ENCODE data around the gene LAYN.

LAYN gene

DNA sequence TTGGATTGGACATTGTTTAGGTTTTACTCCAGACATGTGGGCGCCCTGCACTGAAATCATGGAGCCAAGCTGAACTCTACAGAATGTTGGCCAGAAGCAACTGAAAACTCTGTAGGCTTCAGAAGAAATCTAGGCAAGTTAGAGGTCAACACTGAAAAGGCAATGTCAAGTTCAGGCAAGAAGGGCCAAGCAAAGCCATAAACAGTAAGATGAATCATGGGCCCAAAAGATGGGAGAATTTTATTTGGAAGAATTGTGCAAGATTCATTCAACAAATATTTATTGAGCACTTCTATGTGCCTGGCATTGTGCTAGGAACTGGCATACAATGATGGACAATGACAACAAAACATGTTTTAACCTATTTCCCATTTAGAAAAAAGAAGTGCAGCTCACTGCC, 15.1 kb upstream of the LAYN start:
- Histone ChIP-seq H3K18ac (ENCODE audit: low read length) (no peak overlapping the region), H3K4me2 (ENCODE audit: low read length) (no peak overlapping the region), H2BK120ac (ENCODE audit: low read depth, low read length) (no peak overlapping the region), H4K8ac (ENCODE audit: low read depth, low read length) (no peak overlapping the region), H3K36me3 (ENCODE audit: control insufficient read depth, insufficient read depth, low read length) (no peaks in the 10 kb centered on the region), H3K27ac (ENCODE audit: low read depth, low read length) (no peak overlapping the region), H3K79me2 (ENCODE audit: control insufficient read depth, insufficient read depth, low read length) (no peaks in the 10 kb centered on the region), H2BK15ac (replicated peaks; ENCODE audit: low read depth) (no peak overlapping the region), H3K23ac (ENCODE audit: low read length) (no peak overlapping the region), H3K4me1 (ENCODE audit: control insufficient read depth, low read depth, low read length) (no peaks in the 10 kb centered on the region), H3K79me1 (ENCODE audit: low read length) (no peaks in the 10 kb centered on the region), H4K5ac (ENCODE audit: low read length) (no peak overlapping the region), H3K27me3 (ENCODE audit: insufficient read depth, low read length, poor library complexity) (no peaks in the 10 kb centered on the region), H2AK5ac (ENCODE audit: low read length) (no peak overlapping the region), H3K9ac (ENCODE audit: low read length) (no peak overlapping the region), H2BK5ac (ENCODE audit: low read length) (no peak overlapping the region), H3K4me3 (ENCODE audit: low read length) (no peak overlapping the region), H3K56ac (ENCODE audit: low read length) (no peak overlapping the region), H3K4ac (ENCODE audit: low read depth, low read length) (no peak overlapping the region)
- WGBS (ENCODE audit: extremely low coverage, insufficient coverage, low lambda C conversion rate): no CpG with 5 or more reads among the region's 1 CpG
- no peak for DNase-seq

DNA sequence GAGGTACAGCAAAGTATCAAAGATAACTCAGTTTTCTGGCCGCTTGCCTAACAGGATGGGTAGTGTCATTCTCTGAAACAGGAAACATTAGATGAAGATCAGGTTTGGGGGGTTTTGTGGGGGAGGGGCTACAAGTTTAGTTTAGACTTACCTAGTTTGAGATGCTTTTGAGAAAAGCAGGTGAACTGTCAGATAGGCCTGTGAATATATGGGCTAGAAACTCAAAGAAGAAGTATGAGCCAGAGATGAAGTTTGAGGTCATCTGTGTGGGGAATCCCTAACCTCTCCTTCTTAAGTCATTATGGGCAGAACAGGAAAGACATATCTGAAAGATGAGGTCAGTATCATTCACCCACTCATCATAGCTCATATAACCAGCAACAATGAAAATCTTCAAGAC, 14.0 kb upstream of the LAYN start:
- Histone ChIP-seq H2AK5ac (ENCODE audit: low read length) (no peak overlapping the region), H3K79me2 (ENCODE audit: control insufficient read depth, insufficient read depth, low read length) (no peaks in the 10 kb centered on the region)

DNA sequence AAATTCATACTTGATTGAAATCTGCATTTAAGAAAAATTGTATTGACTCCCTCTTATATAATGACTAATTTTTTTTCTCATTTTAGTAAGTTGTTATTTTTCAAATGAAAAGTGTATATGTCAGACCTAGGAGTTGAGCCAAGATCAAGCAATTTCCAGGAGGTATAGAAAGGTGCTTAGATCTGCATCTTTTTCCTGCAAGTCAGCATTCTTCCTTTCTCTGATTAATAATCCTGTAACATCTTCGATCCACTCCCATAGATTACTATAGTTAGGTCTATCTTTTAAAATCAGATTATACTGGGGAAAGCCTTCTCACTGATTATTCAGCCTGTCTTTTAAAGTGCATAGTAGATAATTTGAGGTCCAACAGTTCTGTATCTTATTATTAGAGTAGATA, 13.2 kb upstream of the LAYN start:
- H3K18ac ChIP-seq (ENCODE audit: low read length): no peak overlapping the region
- no CpG with 5 or more reads among the region's 1 CpG for WGBS (ENCODE audit: extremely low coverage, insufficient coverage, low lambda C conversion rate)
- no peak overlapping the region for H3K23ac ChIP-seq (ENCODE audit: low read length)

More for the DNA sequence above, 14.0 kb upstream of the LAYN start:
- H3K9ac ChIP-seq (ENCODE audit: low read length): no peak overlapping the region
- H2BK15ac ChIP-seq (replicated peaks; ENCODE audit: low read depth): no peak overlapping the region
- H3K79me1 ChIP-seq (ENCODE audit: low read length): no peaks in the 10 kb centered on the region
- no peak overlapping the region for H3K4me3 ChIP-seq (ENCODE audit: low read length)
- H3K36me3 ChIP-seq (ENCODE audit: control insufficient read depth, insufficient read depth, low read length): no peaks in the 10 kb centered on the region
- WGBS (ENCODE audit: extremely low coverage, insufficient coverage, low lambda C conversion rate): no CpG with 5 or more reads among the region's 1 CpG
- no peak overlapping the region for H4K8ac ChIP-seq (ENCODE audit: low read depth, low read length)
- H3K27ac ChIP-seq (ENCODE audit: low read depth, low read length): no peak overlapping the region
- H3K23ac ChIP-seq (ENCODE audit: low read length): no peak overlapping the region
- H4K5ac ChIP-seq (ENCODE audit: low read length): no peak overlapping the region
- no peak overlapping the region for H2BK5ac ChIP-seq (ENCODE audit: low read length)
- H3K27me3 ChIP-seq (ENCODE audit: insufficient read depth, low read length, poor library complexity): no peaks in the 10 kb centered on the region
- no peak overlapping the region for H2BK120ac ChIP-seq (ENCODE audit: low read depth, low read length)
- H3K4me1 ChIP-seq (ENCODE audit: control insufficient read depth, low read depth, low read length): no peaks in the 10 kb centered on the region
- DNase-seq: peak; percentile 45
- no peak overlapping the region for H3K56ac ChIP-seq (ENCODE audit: low read length)
- no peak overlapping the region for H3K4me2 ChIP-seq (ENCODE audit: low read length)
- H3K18ac ChIP-seq (ENCODE audit: low read length): no peak overlapping the region
- H3K4ac ChIP-seq (ENCODE audit: low read depth, low read length): no peak overlapping the region

DNA sequence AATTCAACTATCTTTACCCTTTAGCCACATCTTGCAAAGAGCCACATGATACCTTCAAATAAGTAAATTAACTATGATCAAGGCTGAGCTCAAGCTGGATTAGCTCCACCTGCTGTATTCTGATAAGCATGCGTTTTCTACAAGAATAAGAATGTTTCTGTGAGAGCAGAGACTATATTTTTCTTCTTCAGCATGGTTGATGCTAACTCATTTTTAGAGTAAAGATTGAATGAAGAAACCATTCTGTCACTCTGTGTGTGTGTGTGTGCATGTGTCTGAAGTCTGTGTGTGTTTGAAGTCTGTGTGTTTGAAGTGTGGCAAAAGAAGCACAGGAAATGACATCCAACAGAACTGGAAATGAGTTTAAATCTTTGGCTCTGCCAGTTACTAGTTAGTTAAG, 12.0 kb upstream of the LAYN start:
- Histone ChIP-seq H3K27ac (ENCODE audit: low read depth, low read length) (no peak overlapping the region), H3K9ac (ENCODE audit: low read length) (no peak overlapping the region), H2BK120ac (ENCODE audit: low read depth, low read length) (no peak overlapping the region), H3K4me2 (ENCODE audit: low read length) (no peak overlapping the region), H2BK5ac (ENCODE audit: low read length) (no peak overlapping the region), H2AK5ac (ENCODE audit: low read length) (no peak overlapping the region), H3K36me3 (ENCODE audit: control insufficient read depth, insufficient read depth, low read length) (no peaks in the 10 kb centered on the region), H3K4me1 (ENCODE audit: control insufficient read depth, low read depth, low read length) (no peaks in the 10 kb centered on the region), H3K18ac (ENCODE audit: low read length) (no peak overlapping the region), H2BK15ac (replicated peaks; ENCODE audit: low read depth) (no peak overlapping the region), H3K23ac (ENCODE audit: low read length) (no peak overlapping the region), H3K79me2 (ENCODE audit: control insufficient read depth, insufficient read depth, low read length) (no peaks in the 10 kb centered on the region), H3K4me3 (ENCODE audit: low read length) (no peak overlapping the region), H3K79me1 (ENCODE audit: low read length) (no peaks in the 10 kb centered on the region), H3K56ac (ENCODE audit: low read length) (no peak overlapping the region), H3K27me3 (ENCODE audit: insufficient read depth, low read length, poor library complexity) (no peaks in the 10 kb centered on the region), H4K5ac (ENCODE audit: low read length) (no peak overlapping the region), H4K8ac (ENCODE audit: low read depth, low read length) (no peak overlapping the region), H3K4ac (ENCODE audit: low read depth, low read length) (no peak overlapping the region)
- no peak for DNase-seq
- no CpG with 5 or more reads among the region's 1 CpG for WGBS (ENCODE audit: extremely low coverage, insufficient coverage, low lambda C conversion rate)

More for the DNA sequence above, 13.2 kb upstream of the LAYN start:
- no peak overlapping the region for H3K4me2 ChIP-seq (ENCODE audit: low read length)
- H3K79me1 ChIP-seq (ENCODE audit: low read length): no peaks in the 10 kb centered on the region
- no peak overlapping the region for H3K56ac ChIP-seq (ENCODE audit: low read length)
- no peak overlapping the region for H4K5ac ChIP-seq (ENCODE audit: low read length)
- no peaks in the 10 kb centered on the region for H3K79me2 ChIP-seq (ENCODE audit: control insufficient read depth, insufficient read depth, low read length)
- no peak overlapping the region for H4K8ac ChIP-seq (ENCODE audit: low read depth, low read length)
- no peak overlapping the region for H2BK120ac ChIP-seq (ENCODE audit: low read depth, low read length)
- no peak overlapping the region for H2AK5ac ChIP-seq (ENCODE audit: low read length)
- H3K4me1 ChIP-seq (ENCODE audit: control insufficient read depth, low read depth, low read length): no peaks in the 10 kb centered on the region
- no peak overlapping the region for H3K4me3 ChIP-seq (ENCODE audit: low read length)
- DNase-seq: no peak
- H3K4ac ChIP-seq (ENCODE audit: low read depth, low read length): no peak overlapping the region
- H3K27me3 ChIP-seq (ENCODE audit: insufficient read depth, low read length, poor library complexity): no peaks in the 10 kb centered on the region
- no peaks in the 10 kb centered on the region for H3K36me3 ChIP-seq (ENCODE audit: control insufficient read depth, insufficient read depth, low read length)
- H2BK15ac ChIP-seq (replicated peaks; ENCODE audit: low read depth): no peak overlapping the region
- no peak overlapping the region for H3K27ac ChIP-seq (ENCODE audit: low read depth, low read length)
- H2BK5ac ChIP-seq (ENCODE audit: low read length): no peak overlapping the region
- no peak overlapping the region for H3K9ac ChIP-seq (ENCODE audit: low read length)

DNA sequence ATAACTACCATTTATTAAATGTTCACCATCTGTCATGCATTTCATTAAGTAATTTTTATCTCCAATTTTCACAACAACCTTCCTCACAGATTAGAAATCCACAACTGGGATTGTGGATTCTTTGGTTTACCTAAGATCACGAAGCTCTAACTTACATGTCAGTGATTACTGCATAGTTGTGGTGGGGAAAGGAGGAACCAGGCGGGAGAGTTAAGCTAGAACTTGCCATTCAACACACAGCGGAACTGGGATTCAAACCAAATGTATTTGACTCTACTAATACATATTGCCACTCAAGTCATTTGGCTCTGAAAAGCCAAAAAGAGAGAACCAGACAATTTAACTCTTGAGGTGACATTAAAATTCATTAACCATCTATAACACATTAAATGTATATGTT, 10.4 kb upstream of the LAYN start:
- no peaks in the 10 kb centered on the region for H3K27me3 ChIP-seq (ENCODE audit: insufficient read depth, low read length, poor library complexity)
- H3K4me3 ChIP-seq (ENCODE audit: low read length): no peak overlapping the region
- no peak overlapping the region for H3K27ac ChIP-seq (ENCODE audit: low read depth, low read length)
- no peak overlapping the region for H2BK15ac ChIP-seq (replicated peaks; ENCODE audit: low read depth)
- no peak overlapping the region for H3K18ac ChIP-seq (ENCODE audit: low read length)
- no peak overlapping the region for H3K4me2 ChIP-seq (ENCODE audit: low read length)
- H2BK5ac ChIP-seq (ENCODE audit: low read length): no peak overlapping the region
- no peaks in the 10 kb centered on the region for H3K79me1 ChIP-seq (ENCODE audit: low read length)
- no peak overlapping the region for H3K56ac ChIP-seq (ENCODE audit: low read length)
- no peak for DNase-seq
- no peak overlapping the region for H4K8ac ChIP-seq (ENCODE audit: low read depth, low read length)
- no peak overlapping the region for H3K9ac ChIP-seq (ENCODE audit: low read length)
- no peaks in the 10 kb centered on the region for H3K4me1 ChIP-seq (ENCODE audit: control insufficient read depth, low read depth, low read length)
- H3K23ac ChIP-seq (ENCODE audit: low read length): no peak overlapping the region
- no CpG with 5 or more reads among the region's 3 CpGs for WGBS (ENCODE audit: extremely low coverage, insufficient coverage, low lambda C conversion rate)
- no peak overlapping the region for H2AK5ac ChIP-seq (ENCODE audit: low read length)
- no peaks in the 10 kb centered on the region for H3K79me2 ChIP-seq (ENCODE audit: control insufficient read depth, insufficient read depth, low read length)
- no peak overlapping the region for H3K4ac ChIP-seq (ENCODE audit: low read depth, low read length)
- no peak overlapping the region for H2BK120ac ChIP-seq (ENCODE audit: low read depth, low read length)
- H3K36me3 ChIP-seq (ENCODE audit: control insufficient read depth, insufficient read depth, low read length): no peaks in the 10 kb centered on the region
- no peak overlapping the region for H4K5ac ChIP-seq (ENCODE audit: low read length)

DNA sequence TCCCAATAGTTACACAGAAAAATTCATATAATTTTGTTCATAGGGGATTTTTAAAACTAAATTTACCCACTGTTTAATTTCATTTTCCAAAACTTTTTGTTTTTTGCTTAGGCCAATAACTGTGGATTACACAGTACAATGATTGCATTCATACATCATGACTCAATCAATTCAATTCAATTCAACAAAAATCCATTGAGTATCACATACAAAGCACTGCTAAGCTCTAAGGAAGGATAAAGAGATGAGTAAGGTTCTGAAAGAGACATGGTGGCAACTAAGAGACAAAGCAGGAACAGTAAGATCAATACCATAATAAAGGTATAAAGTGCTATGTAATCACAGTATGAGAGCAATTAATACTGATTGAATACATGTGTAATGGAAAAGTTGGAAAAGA, 9.4 kb upstream of the LAYN start:
- Histone ChIP-seq H3K4me2 (ENCODE audit: low read length) (no peak overlapping the region), H3K27ac (ENCODE audit: low read depth, low read length) (no peak overlapping the region), H3K79me1 (ENCODE audit: low read length) (no peaks in the 10 kb centered on the region), H3K18ac (ENCODE audit: low read length) (no peak overlapping the region), H4K8ac (ENCODE audit: low read depth, low read length) (no peak overlapping the region), H3K4me3 (ENCODE audit: low read length) (no peak overlapping the region), H3K4me1 (ENCODE audit: control insufficient read depth, low read depth, low read length) (no peaks in the 10 kb centered on the region), H3K56ac (ENCODE audit: low read length) (no peak overlapping the region), H2BK120ac (ENCODE audit: low read depth, low read length) (no peak overlapping the region), H3K27me3 (ENCODE audit: insufficient read depth, low read length, poor library complexity) (no peaks in the 10 kb centered on the region), H2AK5ac (ENCODE audit: low read length) (no peak overlapping the region), H3K23ac (ENCODE audit: low read length) (no peak overlapping the region), H3K79me2 (ENCODE audit: control insufficient read depth, insufficient read depth, low read length) (no peaks in the 10 kb centered on the region), H4K5ac (ENCODE audit: low read length) (no peak overlapping the region), H3K4ac (ENCODE audit: low read depth, low read length) (no peak overlapping the region), H2BK15ac (replicated peaks; ENCODE audit: low read depth) (no peak overlapping the region), H2BK5ac (ENCODE audit: low read length) (no peak overlapping the region), H3K36me3 (ENCODE audit: control insufficient read depth, insufficient read depth, low read length) (no peaks in the 10 kb centered on the region), H3K9ac (ENCODE audit: low read length) (no peak overlapping the region)
- DNase-seq: no peak

Data from mesendoderm (in vitro differentiated cells).